GM21447 (cell line): ENCODE data around the gene PLXNA1.

Experiments
- ATAC-seq: cut with Tn5 transposase; IDR thresholded peaks from one replicate; pipeline ENCODE4 v1.9.1; 2021; ENCODE audit not compliant: unreplicated experiment

Gene PLXNA1

GRCh38 chr3:126986001-126986400 is 3.1 kb downstream of the PLXNA1 start:
- no peak for ATAC-seq

DNA sequence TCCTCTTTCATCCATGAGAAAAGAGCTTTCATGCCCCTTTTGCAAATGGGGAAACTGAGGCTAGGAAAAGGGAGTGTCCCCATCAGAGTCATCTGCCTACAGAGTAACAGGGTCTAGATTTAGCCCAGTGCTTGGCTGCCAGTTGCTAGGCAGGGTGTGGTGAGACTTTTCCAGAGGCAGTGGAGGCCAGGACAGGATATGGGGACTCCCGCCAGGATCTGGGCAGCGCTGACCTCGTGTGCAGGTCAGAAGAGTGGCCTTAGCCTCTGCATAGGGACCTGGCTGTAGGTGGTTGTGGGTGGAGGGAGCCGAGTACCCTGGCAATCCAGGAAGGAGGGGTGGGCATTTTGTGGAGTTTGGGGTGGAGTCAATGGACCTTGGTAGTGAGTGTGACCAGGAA is 4.2 kb downstream of the PLXNA1 start:
- ATAC-seq = no peak

DNA sequence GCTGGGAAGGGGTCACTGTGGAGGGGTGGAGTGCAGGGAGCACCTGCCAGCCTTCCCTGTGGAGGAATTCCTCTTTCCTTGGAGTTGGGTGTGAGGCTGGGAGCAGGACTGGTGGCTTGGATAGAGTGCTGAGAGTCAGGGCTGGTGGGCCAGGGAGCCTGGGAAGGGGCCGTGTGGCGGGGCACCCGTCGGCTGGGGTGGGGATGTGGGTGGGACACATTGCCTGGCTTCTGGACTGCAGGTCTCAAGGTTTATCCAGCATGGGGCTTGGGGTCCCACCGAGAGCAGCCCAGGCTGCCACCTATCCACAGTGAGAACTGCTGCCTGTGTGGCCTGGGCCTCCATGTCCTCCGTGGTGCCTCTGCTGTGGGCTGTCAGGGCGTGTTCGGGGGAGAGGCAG is 4.7 kb downstream of the PLXNA1 start:
- no peak for ATAC-seq

- no peak for ATAC-seq
Measured at GRCh38 chr3:126988451-126989021, 5.6 kb downstream of the PLXNA1 start.

DNA sequence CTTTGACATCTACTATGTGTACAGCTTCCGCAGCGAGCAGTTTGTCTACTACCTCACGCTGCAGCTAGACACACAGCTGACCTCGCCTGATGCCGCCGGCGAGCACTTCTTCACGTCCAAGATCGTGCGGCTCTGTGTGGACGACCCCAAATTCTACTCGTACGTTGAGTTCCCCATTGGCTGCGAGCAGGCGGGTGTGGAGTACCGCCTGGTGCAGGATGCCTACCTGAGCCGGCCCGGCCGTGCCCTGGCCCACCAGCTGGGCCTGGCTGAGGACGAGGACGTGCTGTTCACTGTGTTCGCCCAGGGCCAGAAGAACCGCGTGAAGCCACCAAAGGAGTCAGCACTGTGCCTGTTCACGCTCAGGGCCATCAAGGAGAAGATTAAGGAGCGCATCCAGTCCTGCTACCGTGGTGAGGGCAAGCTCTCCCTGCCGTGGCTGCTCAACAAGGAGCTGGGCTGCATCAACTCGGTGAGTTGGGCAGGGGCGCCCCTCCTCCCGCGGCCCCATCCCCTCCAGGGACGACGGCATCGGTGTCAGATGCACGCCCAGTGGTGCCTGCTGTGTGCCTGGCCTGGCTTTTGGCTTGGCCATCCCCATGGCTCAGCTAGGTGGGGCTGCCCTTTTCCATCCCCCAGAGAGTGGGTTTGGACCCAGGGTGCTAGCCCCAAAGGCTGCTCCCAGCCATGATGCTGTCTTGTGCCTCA is 6.6 kb downstream of the PLXNA1 start:
- no peak for ATAC-seq

DNA sequence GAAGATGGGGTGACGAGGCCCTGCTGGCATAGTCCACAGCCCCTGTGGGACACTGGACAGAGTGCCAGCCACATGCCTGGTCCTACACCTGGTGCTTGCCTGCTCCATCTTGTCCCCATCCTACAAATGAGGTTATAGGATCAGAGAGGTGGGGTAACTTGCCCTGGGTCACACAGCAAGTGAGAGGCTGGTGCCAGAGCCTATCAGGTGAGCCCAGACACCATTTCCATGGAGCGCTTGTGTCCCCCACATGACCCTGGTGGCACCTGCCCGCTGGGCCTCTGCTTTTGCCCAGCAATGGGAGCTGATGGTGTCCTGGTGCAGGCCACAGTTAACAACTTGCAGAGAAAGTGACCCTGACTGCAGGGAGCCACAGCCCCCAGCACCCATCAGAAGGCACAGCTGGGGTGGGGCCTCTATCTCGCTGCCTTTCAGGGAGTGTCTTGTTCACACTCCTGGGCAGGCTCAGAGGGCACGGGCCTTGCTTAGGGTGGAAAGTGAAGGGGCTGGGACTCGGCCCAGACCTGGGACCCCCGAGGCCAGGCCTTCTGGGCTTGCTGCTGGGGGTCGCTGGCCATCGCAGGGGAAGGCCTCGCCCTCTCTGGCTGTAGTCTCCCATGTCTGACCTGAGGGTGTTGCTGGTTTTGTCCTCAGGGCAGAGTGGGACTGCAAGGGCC is 7.2 kb downstream of the PLXNA1 start:
- no peak for ATAC-seq

- no peak for ATAC-seq
Measured at GRCh38 chr3:126990890-126991289, 8.0 kb downstream of the PLXNA1 start.

GRCh38 chr3:126991366-126992200 is 8.7 kb downstream of the PLXNA1 start:
- ATAC-seq = no peak

DNA sequence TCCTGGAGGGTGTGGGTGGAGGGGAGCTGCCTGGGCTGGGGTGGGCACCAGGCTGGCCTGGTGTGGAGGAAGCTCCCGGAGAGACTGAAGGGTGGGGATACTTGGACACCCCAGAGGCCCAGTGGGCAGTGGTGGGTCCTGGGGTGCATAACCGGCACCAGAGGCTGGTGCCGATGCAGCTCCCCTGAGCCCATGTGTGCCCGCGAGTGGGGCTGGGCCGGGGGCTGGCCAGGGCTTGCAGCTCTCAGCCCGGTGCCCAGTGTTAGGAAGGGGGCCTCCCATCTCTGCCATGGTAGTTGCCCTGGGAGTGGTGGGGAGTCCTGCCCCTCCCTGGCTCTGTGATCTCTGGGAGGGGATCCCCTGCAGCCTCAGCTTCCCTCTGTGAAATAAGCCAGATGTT is 9.3 kb downstream of the PLXNA1 start:
- ATAC-seq = no peak

- ATAC-seq = no peak
Measured at GRCh38 chr3:126992776-126993175, 9.9 kb downstream of the PLXNA1 start.

DNA sequence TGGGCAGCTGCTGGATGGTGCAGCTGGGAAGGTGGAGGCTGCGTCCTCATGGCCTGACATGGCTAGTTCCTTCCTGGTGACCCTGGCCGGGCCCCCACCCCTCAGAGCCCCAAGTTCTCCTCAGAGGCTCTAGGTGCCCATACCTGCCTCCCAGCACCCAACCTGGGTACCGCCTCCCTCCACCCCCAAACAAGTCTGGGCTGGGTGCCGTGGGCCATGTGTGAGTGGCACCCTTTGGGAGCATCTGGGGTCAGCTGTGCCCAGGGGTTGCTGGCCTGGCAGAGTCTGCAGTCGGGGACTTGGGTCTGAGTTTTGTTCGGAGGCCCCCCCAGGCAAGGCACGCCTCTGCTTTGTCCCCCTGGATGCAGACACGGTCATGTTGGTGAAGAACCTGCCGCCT is 10.5 kb downstream of the PLXNA1 start:
- ATAC-seq = no peak

DNA sequence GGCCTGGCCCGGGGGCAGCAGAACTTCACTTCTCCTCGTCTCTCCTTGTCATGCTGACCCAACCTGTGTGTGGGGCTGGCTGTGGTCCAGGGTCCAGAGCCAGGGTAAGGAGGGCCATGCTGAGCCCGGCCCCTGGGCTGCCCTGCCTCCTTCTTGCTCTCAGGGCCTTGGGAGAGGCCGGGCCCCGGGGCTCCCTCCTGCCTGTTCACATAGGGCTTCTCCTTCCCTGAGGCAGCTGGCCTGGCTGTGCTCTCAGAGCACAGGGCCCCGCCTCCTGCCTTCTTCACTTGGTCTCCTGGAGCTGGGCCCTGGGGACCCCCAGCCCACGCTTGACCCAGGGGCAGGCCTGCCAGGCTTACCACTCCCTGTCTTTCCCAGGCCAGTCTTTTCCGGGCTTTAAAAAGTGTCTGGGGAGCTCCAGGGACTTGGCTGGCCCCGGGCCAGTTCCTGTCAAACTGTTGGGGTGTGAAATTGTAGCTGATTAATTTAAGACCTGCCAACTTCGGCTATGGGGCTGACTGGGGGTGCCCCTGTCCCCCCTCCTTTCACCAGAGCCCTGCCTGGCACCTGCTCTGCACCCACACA is 11.8 kb downstream of the PLXNA1 start:
- ATAC-seq = no peak

DNA sequence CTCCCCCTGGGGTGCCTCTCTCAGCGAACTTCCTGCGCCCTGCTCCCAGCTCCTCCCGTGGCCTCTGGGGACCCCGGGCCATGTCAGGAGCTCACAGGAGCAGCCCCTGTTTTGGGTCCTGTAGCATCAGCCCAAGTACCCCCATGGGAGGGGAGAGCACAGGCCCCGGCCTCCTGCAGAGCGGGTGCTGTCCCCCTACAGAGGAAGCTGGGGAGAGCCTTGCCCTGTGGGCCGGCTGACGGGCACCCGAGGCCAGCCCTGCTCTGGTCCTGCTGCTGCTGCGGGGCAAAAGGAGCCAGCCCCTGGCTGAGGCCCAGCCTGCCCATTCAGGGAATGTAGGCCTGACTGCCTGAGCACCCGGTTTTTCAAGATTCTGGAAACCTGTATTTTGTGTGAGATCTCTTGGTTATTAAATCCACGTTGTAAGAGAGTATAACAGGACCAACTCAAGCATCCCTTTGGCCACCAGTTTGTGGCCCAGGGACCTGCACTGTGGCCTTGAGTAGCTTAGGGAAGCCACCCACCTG is 12.4 kb downstream of the PLXNA1 start:
- no peak for ATAC-seq

DNA sequence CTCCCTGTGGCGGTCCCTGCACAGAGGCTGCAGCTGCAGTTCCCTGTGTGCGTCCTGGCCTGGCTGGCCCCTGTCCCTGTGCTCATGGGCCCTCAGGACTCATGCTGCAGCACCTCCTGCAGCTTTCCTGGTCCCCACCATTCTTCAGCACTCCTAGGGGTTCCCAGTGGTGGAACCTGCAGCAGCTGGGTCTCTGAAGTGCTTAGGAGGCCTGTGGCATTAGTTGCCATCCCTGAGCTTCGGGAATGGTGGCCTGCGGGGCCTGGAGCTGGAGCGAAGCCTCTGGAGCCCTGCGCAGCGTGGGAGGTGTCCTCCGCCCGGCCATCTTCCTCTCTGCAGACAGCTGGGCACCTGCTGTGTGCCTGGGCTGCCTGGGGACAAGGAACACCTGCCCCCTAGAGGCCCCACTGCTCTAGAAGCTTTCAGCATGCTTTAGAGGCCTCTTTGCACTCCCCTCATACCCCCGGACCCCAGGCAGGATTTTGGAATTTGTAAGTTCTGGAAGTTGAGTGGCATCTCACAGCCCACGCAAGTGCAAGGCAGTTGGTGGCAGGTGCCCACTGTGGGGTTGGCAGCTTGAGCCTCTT is 13.1 kb downstream of the PLXNA1 start:
- no peak for ATAC-seq

- ATAC-seq = no peak
Measured at GRCh38 chr3:126996905-126997304, 14.0 kb downstream of the PLXNA1 start.

GRCh38 chr3:126997455-126998038 is 14.6 kb downstream of the PLXNA1 start:
- ATAC-seq = no peak

DNA sequence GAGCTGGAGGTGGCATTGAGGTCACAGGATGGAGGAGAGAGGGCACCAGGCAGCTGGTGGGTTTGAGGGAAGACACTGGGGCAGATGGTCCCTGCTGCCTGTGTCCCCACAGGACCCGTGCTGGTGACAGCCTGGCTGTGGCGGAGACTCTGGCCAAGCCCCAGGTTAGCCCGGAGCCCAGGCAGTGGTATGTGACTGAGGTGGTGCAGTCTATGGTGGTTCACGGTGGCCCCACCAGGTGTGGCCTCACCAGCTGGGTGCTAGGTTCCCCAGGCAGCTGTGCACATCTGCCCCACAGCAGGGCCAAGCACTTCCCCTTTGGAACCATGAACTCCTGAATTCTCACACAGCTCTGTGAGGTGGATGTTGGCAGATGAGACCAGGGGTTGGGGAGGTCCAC is 15.4 kb downstream of the PLXNA1 start:
- no peak for ATAC-seq

GRCh38 chr3:126998728-126999127 is 15.8 kb downstream of the PLXNA1 start:
- ATAC-seq = no peak

GRCh38 chr3:126999383-126999782 is 16.5 kb downstream of the PLXNA1 start:
- ATAC-seq = no peak

DNA sequence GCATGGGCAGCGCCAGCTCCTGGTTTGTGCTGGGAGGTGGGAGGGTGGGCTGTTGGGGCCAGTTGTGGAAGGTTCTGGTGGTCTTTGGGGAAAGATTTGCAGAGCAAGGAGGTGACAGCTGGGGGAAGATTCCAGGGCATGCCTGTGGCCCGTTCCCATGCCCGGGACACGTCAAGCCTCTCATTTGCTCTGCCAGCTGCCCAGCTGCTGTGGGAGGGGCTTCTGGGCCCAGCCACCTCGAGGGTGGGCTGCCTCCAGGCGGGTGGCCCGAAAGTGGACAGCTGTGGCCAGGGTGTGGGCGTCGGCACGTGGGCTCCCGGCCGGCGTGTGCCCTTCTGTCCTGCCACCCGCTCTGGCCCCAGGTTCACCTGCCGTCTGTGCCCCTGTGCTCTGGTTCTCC is 17.2 kb downstream of the PLXNA1 start:
- no peak for ATAC-seq
